Body of pancreas (tissue), 4 donors: Measurements from ENCODE around the gene MYB.
A peak's percentile ranks its signal among the peaks of the same experiment; 100 is the strongest.

Experiments
- POLR2A ChIP-seq, 3 donors: fragments of 450-650 bp; IDR thresholded peaks; one replicate each; pipeline ENCODE4 v1.6.1; 2016; ENCODE audit warnings: antibody characterized with exemption in 3 of 3, mild to moderate bottlenecking in 2 of 3
- TF ChIP-seq, protein P1 (sequence below), 7 experiments: fragments of 450-650 bp in 4 of 7; fragments of 200-600 bp in 3 of 7; sonication (generic) in 3 of 7; IDR thresholded peaks; one replicate each; pipeline ENCODE4 v1.5.1; 2016 to 2019; ENCODE audit warnings: antibody characterized with exemption in 7 of 7

DNA sequence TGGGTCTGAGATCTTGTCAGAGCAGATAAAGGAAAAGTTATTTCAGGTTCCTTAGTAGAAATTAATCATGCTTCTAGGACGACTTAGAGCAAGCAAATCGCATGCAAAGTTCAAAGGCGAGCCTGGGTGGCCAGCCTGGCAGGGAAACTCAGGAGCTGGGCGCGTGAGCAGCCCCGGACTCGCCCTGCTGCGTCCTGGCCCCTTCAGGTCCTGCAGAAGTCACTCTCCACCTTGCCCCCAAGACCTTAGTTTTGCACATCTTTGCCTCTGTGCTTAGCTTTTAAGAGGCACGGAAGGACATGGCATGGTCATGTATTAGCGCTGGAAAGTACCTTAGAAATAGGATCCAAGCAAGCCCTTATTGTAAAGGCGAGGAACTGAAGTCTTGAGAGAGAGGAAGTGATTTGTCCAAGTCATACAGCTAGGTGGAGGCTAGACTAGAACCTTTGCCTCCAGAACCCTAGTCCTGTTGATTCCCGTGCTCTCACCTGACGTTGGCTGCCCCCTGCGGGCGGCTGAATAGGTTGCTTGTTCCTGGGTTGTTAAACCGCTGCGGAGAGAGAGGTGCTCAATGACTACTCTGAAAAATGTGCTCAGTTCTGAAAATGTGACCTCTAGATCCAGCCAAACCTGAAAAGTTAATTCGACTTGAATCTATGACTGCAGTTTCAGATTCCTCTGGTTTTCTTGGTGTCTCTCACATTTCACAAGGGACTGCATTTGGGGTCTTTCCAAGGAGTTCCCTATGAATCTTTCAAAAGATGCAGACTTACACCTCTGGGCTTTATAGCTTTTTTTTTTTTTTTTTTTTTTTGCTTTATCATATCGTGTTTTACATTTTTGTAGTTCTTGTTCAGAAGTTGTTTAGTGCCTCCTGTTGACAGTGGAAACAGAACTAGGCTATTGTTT, 2.7 kb downstream of the MYB start:
- TF ChIP-seq POLR2A (IDR thresholded peaks at IDR 0.05): no peak
- TF ChIP-seq, protein P1, sequence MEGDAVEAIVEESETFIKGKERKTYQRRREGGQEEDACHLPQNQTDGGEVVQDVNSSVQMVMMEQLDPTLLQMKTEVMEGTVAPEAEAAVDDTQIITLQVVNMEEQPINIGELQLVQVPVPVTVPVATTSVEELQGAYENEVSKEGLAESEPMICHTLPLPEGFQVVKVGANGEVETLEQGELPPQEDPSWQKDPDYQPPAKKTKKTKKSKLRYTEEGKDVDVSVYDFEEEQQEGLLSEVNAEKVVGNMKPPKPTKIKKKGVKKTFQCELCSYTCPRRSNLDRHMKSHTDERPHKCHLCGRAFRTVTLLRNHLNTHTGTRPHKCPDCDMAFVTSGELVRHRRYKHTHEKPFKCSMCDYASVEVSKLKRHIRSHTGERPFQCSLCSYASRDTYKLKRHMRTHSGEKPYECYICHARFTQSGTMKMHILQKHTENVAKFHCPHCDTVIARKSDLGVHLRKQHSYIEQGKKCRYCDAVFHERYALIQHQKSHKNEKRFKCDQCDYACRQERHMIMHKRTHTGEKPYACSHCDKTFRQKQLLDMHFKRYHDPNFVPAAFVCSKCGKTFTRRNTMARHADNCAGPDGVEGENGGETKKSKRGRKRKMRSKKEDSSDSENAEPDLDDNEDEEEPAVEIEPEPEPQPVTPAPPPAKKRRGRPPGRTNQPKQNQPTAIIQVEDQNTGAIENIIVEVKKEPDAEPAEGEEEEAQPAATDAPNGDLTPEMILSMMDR (IDR thresholded peaks at IDR 0.05): peak in 6 of 7 experiments; percentile 22 to 39 (median 36)
